Endothelial cell of umbilical vein (primary cell): ENCODE data around the gene COL26A1. TPM values are rescaled to one million over a fixed set of nuclear protein-coding genes. Genes with fewer than 3 reads are reported as not detected.

Experiments
- BruUV-seq: library from RNA; stranded (reverse); fragments of 400-500 nt; replicated peaks from 2 replicates; lab custom pipeline; 2021; lab: Mats Ljungman, UMichigan
- CTCF ChIA-PET: fragments of 300-600, 350-600 bp; sonication (Branson Sonifier 250); formaldehyde crosslinking; loops from one replicate; lab custom pipeline; 2021; ENCODE audit warnings: antibody characterized with exemption, inconsistent platforms; lab: Charles Lee
- POLR2A ChIA-PET: fragments of 300-600, 350-600 bp; sonication (Branson Sonifier 250); formaldehyde crosslinking; loops from one replicate; lab custom pipeline; 2021; ENCODE audit warnings: antibody characterized with exemption, inconsistent platforms; lab: Charles Lee
- DNase-seq: peaks from one replicate; pipeline ENCODE4 v3.0.0-alpha.2; 2011; ENCODE audit warnings: low read depth, low spot score
- FAIRE-seq: peaks from 2 replicates; lab custom pipeline; 2011; peaks lifted over from hg19 to GRCh38; lab: Jason Lieb, UNC
- H2AFZ ChIP-seq: 2 replicates; pipeline ENCODE4 v1.6.0; 2012; ENCODE audit warnings: low read depth, low read length, control low read depth, inconsistent platforms
- H3K27ac ChIP-seq: 2 replicates; pipeline ENCODE4 v1.5.1; 2011; ENCODE audit warnings: low read depth, mild to moderate bottlenecking, control low read depth, low read length, moderate library complexity; ENCODE audit not compliant: insufficient read depth
- H3K27me3 ChIP-seq, 2 experiments: 2 replicates each; pipeline versions ENCODE4 v1.6.0 to v1.6.1; 2011; ENCODE audit warnings: low read length in 2 of 2, mixed read lengths in 1 of 2; ENCODE audit not compliant: control insufficient read depth in 2 of 2, insufficient read depth in 2 of 2
- H3K36me3 ChIP-seq, 2 experiments: 2 replicates in 1 of 2; 3 replicates in 1 of 2; pipeline ENCODE4 v1.5.1; 2011; ENCODE audit warnings: low read length in 2 of 2, mild to moderate bottlenecking in 1 of 2, moderate library complexity in 1 of 2; ENCODE audit not compliant: control insufficient read depth in 2 of 2, insufficient read depth in 2 of 2; ENCODE audit errors: extremely low read depth in 1 of 2
- H3K4me1 ChIP-seq: 3 replicates; pipeline ENCODE4 v1.5.1; 2011; ENCODE audit warnings: mild to moderate bottlenecking, low read length; ENCODE audit not compliant: control insufficient read depth, insufficient read depth; ENCODE audit errors: extremely low read depth
- H3K4me2 ChIP-seq: 2 replicates; pipeline ENCODE4 v1.6.1; 2011; ENCODE audit warnings: low read length, control low read depth, mixed read lengths; ENCODE audit not compliant: insufficient read depth
- H3K4me3 ChIP-seq, 3 experiments: fragments of 200-600 bp in 1 of 3; sonication (generic), shearing (Covaris generic) in 1 of 3; replicated peaks in 1 of 3; 2 replicates each; pipeline ENCODE4 v1.5.1; 2011 to 2016; ENCODE audit warnings: control low read depth in 3 of 3, low read length in 3 of 3, mild to moderate bottlenecking in 2 of 3, inconsistent platforms in 1 of 3, low read depth in 1 of 3, moderate library complexity in 1 of 3; ENCODE audit not compliant: insufficient read depth in 1 of 3
- H3K79me2 ChIP-seq: 2 replicates; pipeline ENCODE4 v1.6.0; 2012; ENCODE audit warnings: low read length, inconsistent platforms; ENCODE audit not compliant: control insufficient read depth, insufficient read depth
- H3K9ac ChIP-seq: replicated peaks from 2 replicates; pipeline ENCODE3; 2011; ENCODE audit warnings: low read length, control low read depth; ENCODE audit not compliant: insufficient read depth; ENCODE audit errors: extremely low read depth
- H3K9me1 ChIP-seq: replicated peaks from 3 replicates; pipeline ENCODE4 v1.6.0; 2011; ENCODE audit warnings: mild to moderate bottlenecking, low read length; ENCODE audit not compliant: control insufficient read depth, insufficient read depth; ENCODE audit errors: extremely low read depth
- H3K9me3 ChIP-seq: replicated peaks from 2 replicates; pipeline ENCODE4 v1.5.1; 2012; ENCODE audit warnings: low read length, inconsistent platforms; ENCODE audit not compliant: control insufficient read depth, insufficient read depth
- H4K20me1 ChIP-seq: replicated peaks from 2 replicates; pipeline ENCODE3; 2011; ENCODE audit warnings: mild to moderate bottlenecking, low read length; ENCODE audit not compliant: control insufficient read depth, insufficient read depth; ENCODE audit errors: extremely low read depth
- CTCF ChIP-seq, 2 donors: IDR thresholded peaks; 1 replicate in 1 of 2; 2 replicates in 1 of 2; pipeline ENCODE4 v1.5.1; 2011; ENCODE audit warnings: low read length in 2 of 2, mild to moderate bottlenecking in 2 of 2, moderate library complexity in 2 of 2, control low read depth in 1 of 2, inconsistent platforms in 1 of 2, low read depth in 1 of 2; ENCODE audit not compliant: insufficient read depth in 1 of 2; ENCODE audit errors: extremely low read depth in 1 of 2
- GATA2 ChIP-seq: IDR thresholded peaks from 2 replicates; pipeline ENCODE4 v1.7.0; 2011; ENCODE audit warnings: low read depth, mild to moderate bottlenecking, moderate library complexity, mixed read lengths, low read length; ENCODE audit not compliant: insufficient read length, insufficient read depth
- JUN ChIP-seq: IDR thresholded peaks from 2 replicates; pipeline ENCODE4 v1.6.1; 2011; ENCODE audit warnings: borderline replicate concordance, low read depth; ENCODE audit not compliant: insufficient read length, insufficient read depth
- POLR2AphosphoS5 ChIP-seq: IDR thresholded peaks from 2 replicates; pipeline ENCODE4 v1.6.1; 2012; ENCODE audit warnings: low read depth, mild to moderate bottlenecking, control low read depth, low read length, moderate library complexity; ENCODE audit not compliant: insufficient read depth
- dilution Hi-C: fragments of 300-500 bp; cut with MboI; formaldehyde crosslinking; loops from one replicate; pipeline ENCODE4 v1.15.0; 2019; ENCODE audit warnings: low sequenced_read_pairs; ENCODE audit not compliant: extremely low pct_ligation_motif_present
- intact Hi-C: fragments of 100-400 bp; cut with micrococcal nuclease; formaldehyde crosslinking; loops from one replicate; pipeline ENCODE4 v1.10.0; 2022
- polyA plus RNA-seq, 4 experiments: library from polyadenylated mRNA; depleted of rRNA in 3 of 4; stranded (reverse) in 3 of 4; unstranded in 1 of 4; fragments of >200 nt; gene quantifications; 2 replicates each; pipeline versions ENCODE4 v1.2.1 to v1.2.3, GENCODE V29; 2011 to 2012; ENCODE audit warnings: missing spikeins in 1 of 4
- total RNA-seq: library from RNA; stranded (reverse); gene quantifications from 2 replicates; pipeline ENCODE4 v1.2.3, GENCODE V29; 2021

COL26A1 gene
- total and polyA plus RNA-seq, 2 donors (not counting 3 experiments of a cell fraction or from before 2014, with no cell fraction given) = not detected

DNA sequence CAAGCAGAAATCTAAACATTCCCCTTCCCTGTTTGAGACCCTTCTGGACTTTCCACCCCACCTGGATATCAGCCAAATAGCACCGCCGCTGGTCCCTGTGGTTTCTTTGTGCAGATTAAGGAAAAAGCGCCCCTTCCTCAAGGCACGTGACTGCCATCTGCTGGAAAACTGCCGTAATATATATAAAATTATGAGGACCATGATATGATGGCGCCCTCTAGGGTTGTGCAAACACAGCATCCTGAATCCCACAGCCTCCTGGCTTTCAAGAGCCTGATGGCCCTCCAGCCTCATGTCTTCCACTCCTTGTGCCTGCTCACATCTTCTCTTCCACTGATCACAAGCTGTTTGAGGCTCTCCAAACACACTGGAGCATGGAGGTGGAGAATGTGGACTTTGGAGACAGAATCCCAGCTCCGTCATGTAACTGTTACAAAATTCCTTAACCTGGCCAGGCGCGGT lies 145.1 kb downstream of the COL26A1 start:
- CTCF ChIA-PET = interaction anchor here (0.7 to 3.2 kb wide), 5 partner anchors 8 to 217 kb away, joined by 3 to 12 read pairs (median 3); partner anchors contain the start of gene COL26A1

DNA sequence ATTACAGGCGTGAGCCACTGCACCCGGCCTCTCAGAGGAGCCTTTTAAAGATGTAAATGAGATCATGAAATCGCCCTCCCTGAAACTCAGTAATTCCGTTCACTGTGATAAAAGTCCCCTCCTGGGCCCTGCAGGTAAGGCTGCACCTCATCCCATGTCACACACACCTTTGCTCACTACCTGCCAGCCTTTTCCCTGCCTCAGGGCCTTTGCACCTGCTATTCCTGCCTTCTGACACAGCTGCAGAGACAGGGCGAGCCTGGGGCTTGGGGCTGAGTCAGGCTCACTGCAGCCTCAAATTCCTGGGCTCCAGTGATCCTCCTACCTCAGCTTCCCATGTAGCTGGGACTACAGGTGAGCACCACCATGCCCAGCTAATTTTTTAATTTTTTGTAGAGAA lies 147.6 kb downstream of the COL26A1 start:
- FAIRE-seq = no peak
- CTCF ChIA-PET = no interaction called here
- TF ChIP-seq JUN (no peak), GATA2 (no peak), POLR2AphosphoS5 (no peak), CTCF (IDR thresholded peaks at IDR 0.05; ENCODE audit: extremely low read depth in 1 of 2, insufficient read depth in 1 of 2, low read depth in 1 of 2, low read length in 2 of 2) (no peak)

More for the DNA sequence above, 145.1 kb downstream of the COL26A1 start:
- no peaks in the 10 kb centered on the region for H3K9me1 ChIP-seq
- intact Hi-C loops = no loop called here
- no peak overlapping the region for H3K27ac ChIP-seq
- H3K4me1 ChIP-seq = no peaks in the 10 kb centered on the region
- H3K4me3 ChIP-seq = no peak overlapping the region
- peak; percentile 61 to 71 for TF ChIP-seq CTCF (IDR thresholded peaks at IDR 0.05; ENCODE audit: extremely low read depth in 1 of 2, insufficient read depth in 1 of 2, low read depth in 1 of 2, low read length in 2 of 2)
- TF ChIP-seq GATA2 = no peak
- POLR2A ChIA-PET = no interaction called here
- no peaks in the 10 kb centered on the region for H3K79me2 ChIP-seq
- no peaks in the 10 kb centered on the region for H4K20me1 ChIP-seq
- H3K27me3 ChIP-seq = peaks cover 0 to 1% of the 10 kb centered on the region in 2 experiments
- peak; percentile 58 for DNase-seq
- FAIRE-seq = no peak
- H2AFZ ChIP-seq = no peak overlapping the region
- H3K9me3 ChIP-seq = no peaks in the 10 kb centered on the region
- no peak overlapping the region for H3K9ac ChIP-seq
- BruUV-seq = no TSS peak
- dilution Hi-C loops = no loop called here
- H3K36me3 ChIP-seq = no peaks in the 10 kb centered on the region
- H3K4me2 ChIP-seq = no peak overlapping the region

More for the DNA sequence above, 147.6 kb downstream of the COL26A1 start:
- Histone ChIP-seq H3K9me3 (no peaks in the 10 kb centered on the region), H3K4me3 (no peak overlapping the region), H3K9me1 (no peaks in the 10 kb centered on the region), H3K79me2 (no peaks in the 10 kb centered on the region), H4K20me1 (no peaks in the 10 kb centered on the region), H3K27me3 (peaks cover 0 to 1% of the 10 kb centered on the region in 2 experiments), H3K27ac (no peak overlapping the region), H2AFZ (no peak overlapping the region), H3K4me2 (no peak overlapping the region), H3K4me1 (no peaks in the 10 kb centered on the region), H3K9ac (no peak overlapping the region), H3K36me3 (no peaks in the 10 kb centered on the region)
- no TSS peak for BruUV-seq
- dilution Hi-C loops (no loop called here), intact Hi-C loops (no loop called here)
- no peak for DNase-seq
- POLR2A ChIA-PET = no interaction called here
